Measurements from ENCODE around the gene SOX15.
A peak's percentile ranks its signal among the peaks of the same experiment; 100 is the strongest.

Gene SOX15

GRCh38 chr17:7579834-7580603 is 9.9 kb downstream of the SOX15 start (continued):
- TF ChIP-seq, protein P1, sequence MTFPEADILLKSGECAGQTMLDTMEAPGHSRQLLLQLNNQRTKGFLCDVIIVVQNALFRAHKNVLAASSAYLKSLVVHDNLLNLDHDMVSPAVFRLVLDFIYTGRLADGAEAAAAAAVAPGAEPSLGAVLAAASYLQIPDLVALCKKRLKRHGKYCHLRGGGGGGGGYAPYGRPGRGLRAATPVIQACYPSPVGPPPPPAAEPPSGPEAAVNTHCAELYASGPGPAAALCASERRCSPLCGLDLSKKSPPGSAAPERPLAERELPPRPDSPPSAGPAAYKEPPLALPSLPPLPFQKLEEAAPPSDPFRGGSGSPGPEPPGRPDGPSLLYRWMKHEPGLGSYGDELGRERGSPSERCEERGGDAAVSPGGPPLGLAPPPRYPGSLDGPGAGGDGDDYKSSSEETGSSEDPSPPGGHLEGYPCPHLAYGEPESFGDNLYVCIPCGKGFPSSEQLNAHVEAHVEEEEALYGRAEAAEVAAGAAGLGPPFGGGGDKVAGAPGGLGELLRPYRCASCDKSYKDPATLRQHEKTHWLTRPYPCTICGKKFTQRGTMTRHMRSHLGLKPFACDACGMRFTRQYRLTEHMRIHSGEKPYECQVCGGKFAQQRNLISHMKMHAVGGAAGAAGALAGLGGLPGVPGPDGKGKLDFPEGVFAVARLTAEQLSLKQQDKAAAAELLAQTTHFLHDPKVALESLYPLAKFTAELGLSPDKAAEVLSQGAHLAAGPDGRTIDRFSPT (tag by site-specific recombination; IDR thresholded peaks at IDR 0.05): peak; percentile 82
- TF ChIP-seq, protein P2, sequence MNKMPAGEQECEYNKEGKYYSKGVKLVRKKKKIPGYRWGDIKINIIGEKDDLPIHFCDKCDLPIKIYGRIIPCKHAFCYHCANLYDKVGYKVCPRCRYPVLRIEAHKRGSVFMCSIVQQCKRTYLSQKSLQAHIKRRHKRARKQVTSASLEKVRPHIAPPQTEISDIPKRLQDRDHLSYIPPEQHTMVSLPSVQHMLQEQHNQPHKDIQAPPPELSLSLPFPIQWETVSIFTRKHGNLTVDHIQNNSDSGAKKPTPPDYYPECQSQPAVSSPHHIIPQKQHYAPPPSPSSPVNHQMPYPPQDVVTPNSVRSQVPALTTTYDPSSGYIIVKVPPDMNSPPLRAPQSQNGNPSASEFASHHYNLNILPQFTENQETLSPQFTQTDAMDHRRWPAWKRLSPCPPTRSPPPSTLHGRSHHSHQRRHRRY (tag by site-specific recombination; IDR thresholded peaks at IDR 0.05): peak; percentile 38; the same call in 1 of the 2 replicates

DNA sequence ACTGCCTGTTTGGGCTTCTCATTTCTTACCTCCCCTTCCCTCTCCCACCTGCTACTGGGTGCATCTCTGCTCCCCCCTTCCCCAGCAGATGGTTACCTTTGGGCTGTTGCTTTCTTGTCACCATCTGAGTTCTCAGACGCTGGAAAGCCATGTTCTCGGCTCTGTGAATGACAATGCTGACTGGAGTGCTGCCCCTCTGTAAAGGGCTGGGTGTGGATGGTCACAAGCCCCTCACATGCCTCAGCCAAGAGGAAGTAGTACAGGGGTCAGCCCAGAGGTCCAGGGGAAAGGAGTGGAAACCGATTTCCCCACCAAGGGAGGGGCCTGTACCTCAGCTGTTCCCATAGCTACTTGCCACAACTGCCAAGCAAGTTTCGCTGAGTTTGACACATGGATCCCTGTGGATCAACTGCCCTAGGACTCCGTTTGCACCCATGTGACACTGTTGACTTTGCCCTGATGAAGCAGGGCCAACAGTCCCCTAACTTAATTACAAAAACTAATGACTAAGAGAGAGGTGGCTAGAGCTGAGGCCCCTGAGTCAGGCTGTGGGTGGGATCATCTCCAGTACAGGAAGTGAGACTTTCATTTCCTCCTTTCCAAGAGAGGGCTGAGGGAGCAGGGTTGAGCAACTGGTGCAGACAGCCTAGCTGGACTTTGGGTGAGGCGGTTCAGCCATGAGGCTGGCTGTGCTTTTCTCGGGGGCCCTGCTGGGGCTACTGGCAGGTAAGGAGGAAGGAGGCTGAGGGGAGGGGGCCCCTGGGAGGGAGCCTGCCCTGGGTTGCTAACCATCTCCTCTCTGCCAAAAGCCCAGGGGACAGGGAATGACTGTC is 10.7 kb downstream of the SOX15 start, which contains the start of gene CD68:
Gene CD68 (plus strand): TSS at position 638 of the 833 bp plus-strand sequence. CDS start 40 bp downstream, at position 678.
- Histone ChIP-seq H3K4me1 (ENCODE audit: control insufficient read depth, insufficient read depth, low read length) (peaks cover 11% of the 10 kb centered on the region; the same call in 1 of the 2 replicates), H3K27ac (ENCODE audit: extremely low read depth, low read depth, low read length) (peak within 1 kb of the TSS; percentile 47), H3K9me3 (ENCODE audit: control insufficient read depth, insufficient read depth, low read depth, low read length) (no peaks in the 10 kb centered on the region), H3K36me3 (ENCODE audit: control insufficient read depth in 2 of 2, insufficient read depth in 1 of 2, low read length in 2 of 2) (peaks cover 36 to 75% of the 10 kb centered on the region in 2 experiments), H3K4me3 (ENCODE audit: low read depth, low read length) (no peak within 1 kb of the TSS)
- CTCF ChIA-PET: interaction anchor here (2.3 to 2.6 kb wide), 2 partner anchors 10 to 109 kb away, joined by 7 to 11 read pairs; partner anchors contain the start of genes TP53 and WRAP53
- POLR2A ChIA-PET: interaction anchor here (0.6 to 3.7 kb wide), 10 partner anchors 8 to 252 kb away, joined by 3 to 50 read pairs (median 6); partner anchors contain the start of genes POLR2A, SAT2, SENP3 and SOX15
- TF ChIP-seq, protein P3, sequence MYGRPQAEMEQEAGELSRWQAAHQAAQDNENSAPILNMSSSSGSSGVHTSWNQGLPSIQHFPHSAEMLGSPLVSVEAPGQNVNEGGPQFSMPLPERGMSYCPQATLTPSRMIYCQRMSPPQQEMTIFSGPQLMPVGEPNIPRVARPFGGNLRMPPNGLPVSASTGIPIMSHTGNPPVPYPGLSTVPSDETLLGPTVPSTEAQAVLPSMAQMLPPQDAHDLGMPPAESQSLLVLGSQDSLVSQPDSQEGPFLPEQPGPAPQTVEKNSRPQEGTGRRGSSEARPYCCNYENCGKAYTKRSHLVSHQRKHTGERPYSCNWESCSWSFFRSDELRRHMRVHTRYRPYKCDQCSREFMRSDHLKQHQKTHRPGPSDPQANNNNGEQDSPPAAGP (tag by site-specific recombination; IDR thresholded peaks at IDR 0.05): 0 out of 2 replicates have a peak, but pooled peaks have one; percentile 78
- TF ChIP-seq KLF7 (tag by site-specific recombination; IDR thresholded peaks at IDR 0.05; ENCODE audit: borderline replicate concordance): no peak
- TF ChIP-seq ZNF571 (tag by site-specific recombination; IDR thresholded peaks at IDR 0.05): no peak
- TF ChIP-seq ZNF704 (tag by site-specific recombination; IDR thresholded peaks at IDR 0.05): no peak
- TF ChIP-seq ZNF335 (tag by site-specific recombination; conservative IDR thresholded peaks at IDR 0.05): peak; percentile 42; the same call in 1 of the 2 replicates
- no peak for TF ChIP-seq ZNF521 (tag by site-specific recombination; IDR thresholded peaks at IDR 0.05)
- TF ChIP-seq ZNF433 (tag by site-specific recombination; IDR thresholded peaks at IDR 0.05; ENCODE audit: low read depth): no peak
- TF ChIP-seq, protein P4, sequence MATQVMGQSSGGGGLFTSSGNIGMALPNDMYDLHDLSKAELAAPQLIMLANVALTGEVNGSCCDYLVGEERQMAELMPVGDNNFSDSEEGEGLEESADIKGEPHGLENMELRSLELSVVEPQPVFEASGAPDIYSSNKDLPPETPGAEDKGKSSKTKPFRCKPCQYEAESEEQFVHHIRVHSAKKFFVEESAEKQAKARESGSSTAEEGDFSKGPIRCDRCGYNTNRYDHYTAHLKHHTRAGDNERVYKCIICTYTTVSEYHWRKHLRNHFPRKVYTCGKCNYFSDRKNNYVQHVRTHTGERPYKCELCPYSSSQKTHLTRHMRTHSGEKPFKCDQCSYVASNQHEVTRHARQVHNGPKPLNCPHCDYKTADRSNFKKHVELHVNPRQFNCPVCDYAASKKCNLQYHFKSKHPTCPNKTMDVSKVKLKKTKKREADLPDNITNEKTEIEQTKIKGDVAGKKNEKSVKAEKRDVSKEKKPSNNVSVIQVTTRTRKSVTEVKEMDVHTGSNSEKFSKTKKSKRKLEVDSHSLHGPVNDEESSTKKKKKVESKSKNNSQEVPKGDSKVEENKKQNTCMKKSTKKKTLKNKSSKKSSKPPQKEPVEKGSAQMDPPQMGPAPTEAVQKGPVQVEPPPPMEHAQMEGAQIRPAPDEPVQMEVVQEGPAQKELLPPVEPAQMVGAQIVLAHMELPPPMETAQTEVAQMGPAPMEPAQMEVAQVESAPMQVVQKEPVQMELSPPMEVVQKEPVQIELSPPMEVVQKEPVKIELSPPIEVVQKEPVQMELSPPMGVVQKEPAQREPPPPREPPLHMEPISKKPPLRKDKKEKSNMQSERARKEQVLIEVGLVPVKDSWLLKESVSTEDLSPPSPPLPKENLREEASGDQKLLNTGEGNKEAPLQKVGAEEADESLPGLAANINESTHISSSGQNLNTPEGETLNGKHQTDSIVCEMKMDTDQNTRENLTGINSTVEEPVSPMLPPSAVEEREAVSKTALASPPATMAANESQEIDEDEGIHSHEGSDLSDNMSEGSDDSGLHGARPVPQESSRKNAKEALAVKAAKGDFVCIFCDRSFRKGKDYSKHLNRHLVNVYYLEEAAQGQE (tag by site-specific recombination; IDR thresholded peaks at IDR 0.05): peak; percentile 20; the same call in 1 of the 2 replicates
- TF ChIP-seq, protein P5, sequence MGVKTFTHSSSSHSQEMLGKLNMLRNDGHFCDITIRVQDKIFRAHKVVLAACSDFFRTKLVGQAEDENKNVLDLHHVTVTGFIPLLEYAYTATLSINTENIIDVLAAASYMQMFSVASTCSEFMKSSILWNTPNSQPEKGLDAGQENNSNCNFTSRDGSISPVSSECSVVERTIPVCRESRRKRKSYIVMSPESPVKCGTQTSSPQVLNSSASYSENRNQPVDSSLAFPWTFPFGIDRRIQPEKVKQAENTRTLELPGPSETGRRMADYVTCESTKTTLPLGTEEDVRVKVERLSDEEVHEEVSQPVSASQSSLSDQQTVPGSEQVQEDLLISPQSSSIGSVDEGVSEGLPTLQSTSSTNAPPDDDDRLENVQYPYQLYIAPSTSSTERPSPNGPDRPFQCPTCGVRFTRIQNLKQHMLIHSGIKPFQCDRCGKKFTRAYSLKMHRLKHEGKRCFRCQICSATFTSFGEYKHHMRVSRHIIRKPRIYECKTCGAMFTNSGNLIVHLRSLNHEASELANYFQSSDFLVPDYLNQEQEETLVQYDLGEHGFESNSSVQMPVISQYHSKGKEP (tag by site-specific recombination; IDR thresholded peaks at IDR 0.05): no peak
- no peak for TF ChIP-seq PBX3 (CRISPR knock-in tag; IDR thresholded peaks at IDR 0.05)
- no peak for TF ChIP-seq ZNF792 (tag by site-specific recombination; IDR thresholded peaks at IDR 0.05)
- peak; percentile 75 for TF ChIP-seq ZNF600 (tag by site-specific recombination; IDR thresholded peaks at IDR 0.05)
- peak; percentile 55 for TF ChIP-seq GLIS2 (tag by site-specific recombination; IDR thresholded peaks at IDR 0.05)
- no peak; the same call in 1 of the 2 replicates for TF ChIP-seq OSR2 (tag by site-specific recombination; IDR thresholded peaks at IDR 0.05)
- TF ChIP-seq ZNF398 (tag by site-specific recombination; IDR thresholded peaks at IDR 0.05): peak; percentile 51
- TF ChIP-seq ZEB2 (tag by site-specific recombination; IDR thresholded peaks at IDR 0.05): peak; percentile 67
